Measurements from ENCODE around the gene ITPK1. TPM values are rescaled to one million over a fixed set of nuclear protein-coding genes. Genes with fewer than 3 reads are reported as not detected.
A peak's percentile ranks its signal among the peaks of the same experiment; 100 is the strongest.

The ITPK1 gene
- polyA plus RNA-seq, 1 of the 3 experiments (the other 2 are of a cell fraction) = 23.2 TPM

DNA sequence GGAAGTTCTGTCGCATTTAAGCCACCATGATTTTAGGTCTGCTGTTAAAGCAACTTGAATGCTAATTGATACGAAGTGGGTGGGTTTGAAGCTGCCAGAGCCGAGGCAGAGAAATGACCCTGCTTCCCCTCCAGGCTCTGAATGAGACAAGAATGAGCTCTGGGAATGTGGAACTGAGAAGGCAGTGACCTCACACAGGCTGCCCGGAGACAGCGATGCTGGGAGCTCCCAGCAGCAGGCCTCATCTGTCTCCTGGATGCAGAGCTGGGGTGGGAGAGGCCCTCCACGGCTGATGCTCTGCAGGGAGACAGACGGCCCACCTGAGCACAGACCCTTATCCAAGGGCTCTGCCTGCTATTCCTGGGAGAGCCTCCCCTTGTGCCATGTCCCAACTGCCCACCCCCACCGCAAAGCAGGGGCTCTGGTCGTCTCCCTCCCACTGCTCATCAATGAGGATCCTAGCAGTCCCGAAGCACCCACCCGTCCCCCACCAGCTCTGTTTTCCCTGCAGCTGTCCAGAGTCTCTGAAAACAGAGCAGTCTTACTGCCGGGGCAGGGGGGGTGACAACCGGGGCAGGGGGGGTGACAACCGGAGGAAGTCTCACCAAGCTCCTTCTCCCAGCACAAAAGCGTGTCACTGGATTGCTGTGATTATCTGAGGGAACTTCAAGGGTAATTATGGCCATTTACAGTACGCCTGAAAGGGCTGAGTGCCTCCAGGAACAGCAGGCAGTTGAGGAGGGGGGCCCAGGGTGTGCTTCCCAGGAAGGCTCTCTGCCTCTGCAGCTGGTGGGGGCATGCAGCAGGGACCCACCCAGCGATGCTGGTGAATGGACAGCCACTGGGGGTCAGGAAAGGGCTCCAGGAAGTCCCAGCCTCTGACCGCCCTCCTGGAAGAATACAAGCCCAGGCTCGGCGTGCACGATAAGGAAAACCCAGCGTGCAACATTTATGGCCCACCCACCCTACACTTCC lies 125.0 kb downstream of the ITPK1 start:
- peaks cover 0 to 6% of the 10 kb centered on the region in 2 experiments for H3K36me3 ChIP-seq (replicated peaks in 1 of 2; ENCODE audit: control insufficient read depth in 1 of 2, insufficient read depth in 2 of 2, low read length in 1 of 2)
- no peak overlapping the region for H2AFZ ChIP-seq (ENCODE audit: low read depth)
- peak; percentile 46; the same call in 1 of the 2 replicates for TF ChIP-seq RFX5 (IDR thresholded peaks at IDR 0.05; ENCODE audit: low read length)
- TF ChIP-seq SMC3 (IDR thresholded peaks at IDR 0.05; ENCODE audit: low read depth, low read length) = no peak
- peak in 1 of 2 experiments; percentile 28; a peak in 1 of 4 replicates for TF ChIP-seq EP300 (IDR thresholded peaks at IDR 0.05; ENCODE audit: borderline replicate concordance in 1 of 2, low read depth in 1 of 2, low read length in 1 of 2)
- no peak for TF ChIP-seq POLR2AphosphoS5 (IDR thresholded peaks at IDR 0.05; ENCODE audit: low read depth, low read length)
- TF ChIP-seq RAD21 (IDR thresholded peaks at IDR 0.05; ENCODE audit: low read length) = peak; percentile 38
- TF ChIP-seq FOXJ3 (CRISPR knock-in tag; IDR thresholded peaks at IDR 0.05) = 0 out of 2 replicates have a peak, but pooled peaks have one; percentile 19
- DNase-seq = peak; percentile 73
- no peaks in the 10 kb centered on the region for H3K9me2 ChIP-seq
- no peaks in the 10 kb centered on the region for H3K27me3 ChIP-seq (ENCODE audit: insufficient read depth)
- H3K4me1 ChIP-seq (ENCODE audit: control insufficient read depth in 1 of 2, insufficient read depth in 2 of 2, low read depth in 1 of 2, low read length in 1 of 2) = peaks cover 0 to 87% of the 10 kb centered on the region in 2 experiments; a peak in 2 of 4 replicates
- POLR2A ChIA-PET = interaction anchor here (0.8 to 1.8 kb wide), 11 partner anchors 13 to 124 kb away, joined by 3 to 7 read pairs (median 4); partner anchors contain the start of gene CHGA
- WGBS (ENCODE audit: low lambda C conversion rate) = 74% methylated on average over 12 of the region's 22 CpGs
- H3K9me3 ChIP-seq = no peaks in the 10 kb centered on the region
- no peaks in the 10 kb centered on the region for H4K20me1 ChIP-seq (ENCODE audit: insufficient read depth)
- CTCF ChIA-PET = interaction anchor here (0.7 to 3.3 kb wide), 11 partner anchors 14 to 629 kb away, joined by 3 to 19 read pairs (median 5); partner anchors contain the start of gene ITPK1
- no peaks in the 10 kb centered on the region for H3K79me2 ChIP-seq (ENCODE audit: insufficient read depth)
- H3K27ac ChIP-seq (ENCODE audit: low read depth in 2 of 2, low read length in 1 of 2) = peak overlapping the region in 1 of 2 experiments; percentile 97; a peak in 2 of 4 replicates
- no peaks in the 10 kb centered on the region for H3F3A ChIP-seq (replicated peaks; ENCODE audit: insufficient read depth)
- H3K4me3 ChIP-seq (ENCODE audit: low read depth in 2 of 2, low read length in 1 of 2) = no peak overlapping the region
- H3K9ac ChIP-seq = no peak overlapping the region
- H3K4me2 ChIP-seq = no peak overlapping the region

DNA sequence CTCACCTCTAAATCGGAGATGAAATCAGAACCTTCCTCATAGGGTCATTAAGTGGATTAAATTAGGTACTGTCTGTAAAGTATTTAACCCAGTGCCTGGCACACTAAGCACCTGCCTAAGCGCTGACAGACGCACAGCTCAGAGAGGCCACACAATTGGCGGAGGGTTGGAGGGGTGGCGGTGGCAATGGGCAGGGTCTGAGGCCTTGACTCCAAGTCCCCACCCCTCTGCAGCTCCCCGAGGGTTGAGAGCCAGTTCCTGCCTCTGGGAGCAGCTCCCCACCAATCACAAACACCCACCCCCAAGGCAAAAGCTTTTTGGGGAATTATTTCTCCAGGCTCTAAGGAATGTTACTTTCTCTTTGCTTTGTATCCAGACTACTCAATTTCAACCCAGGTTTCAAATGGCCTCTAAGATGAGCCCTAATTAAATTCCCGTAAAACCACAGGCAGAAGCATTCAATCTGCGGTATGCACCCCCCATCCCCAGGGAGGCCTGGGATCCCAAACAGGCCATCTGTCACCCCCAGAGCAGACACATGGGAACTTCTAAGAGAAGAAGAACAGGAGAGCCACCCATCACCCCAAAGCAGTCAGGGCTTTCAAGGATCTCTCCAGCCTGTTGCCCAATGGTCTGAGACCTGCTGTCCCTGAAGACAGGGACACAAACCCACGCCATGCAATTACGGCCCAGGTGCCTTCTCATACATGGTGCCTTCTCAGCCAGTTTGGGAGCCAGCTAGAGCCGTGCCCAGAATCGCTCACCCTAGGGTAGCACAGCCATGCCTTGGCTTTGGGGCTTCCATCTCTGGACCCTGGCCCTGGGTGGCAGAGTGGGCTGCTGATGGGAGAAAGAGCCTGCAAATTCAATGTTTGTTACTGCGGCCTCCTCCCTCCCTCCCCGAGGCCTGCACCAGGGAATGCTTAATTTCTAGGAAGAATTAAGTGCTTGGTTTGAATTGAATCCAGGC lies 126.7 kb downstream of the ITPK1 start:
- CTCF ChIA-PET = interaction anchor here (1.0 to 3.6 kb wide), 5 partner anchors 15 to 124 kb away, joined by 3 to 15 read pairs (median 3); no protein-coding TSS in a partner anchor
- POLR2A ChIA-PET = interaction anchor here (1.1 to 3.6 kb wide), 4 partner anchors 8 to 66 kb away, joined by 3 to 39 read pairs (median 8); partner anchors contain the start of gene CHGA

More for the DNA sequence above, 126.7 kb downstream of the ITPK1 start:
- Histone ChIP-seq H3K4me2 (no peak overlapping the region), H3K9me2 (no peaks in the 10 kb centered on the region), H4K20me1 (ENCODE audit: insufficient read depth) (no peaks in the 10 kb centered on the region), H3K9ac (no peak overlapping the region), H3K36me3 (replicated peaks in 1 of 2; ENCODE audit: control insufficient read depth in 1 of 2, insufficient read depth in 2 of 2, low read length in 1 of 2) (peaks cover 0 to 6% of the 10 kb centered on the region in 2 experiments), H3F3A (replicated peaks; ENCODE audit: insufficient read depth) (no peaks in the 10 kb centered on the region), H2AFZ (ENCODE audit: low read depth) (no peak overlapping the region), H3K27ac (ENCODE audit: low read depth in 2 of 2, low read length in 1 of 2) (peak overlapping the region in 1 of 2 experiments; percentile 97; a peak in 2 of 4 replicates), H3K9me3 (no peaks in the 10 kb centered on the region), H3K79me2 (ENCODE audit: insufficient read depth) (no peaks in the 10 kb centered on the region), H3K4me1 (ENCODE audit: control insufficient read depth in 1 of 2, insufficient read depth in 2 of 2, low read depth in 1 of 2, low read length in 1 of 2) (peaks cover 0 to 76% of the 10 kb centered on the region in 2 experiments; a peak in 2 of 4 replicates), H3K4me3 (ENCODE audit: low read depth in 2 of 2, low read length in 1 of 2) (no peak overlapping the region), H3K27me3 (ENCODE audit: insufficient read depth) (no peaks in the 10 kb centered on the region)
- 96% methylated on average over 13 of the region's 14 CpGs for WGBS (ENCODE audit: low lambda C conversion rate)
- no peak for TF ChIP-seq YY1 (IDR thresholded peaks at IDR 0.05; ENCODE audit: low read depth)
- TF ChIP-seq, protein P1, sequence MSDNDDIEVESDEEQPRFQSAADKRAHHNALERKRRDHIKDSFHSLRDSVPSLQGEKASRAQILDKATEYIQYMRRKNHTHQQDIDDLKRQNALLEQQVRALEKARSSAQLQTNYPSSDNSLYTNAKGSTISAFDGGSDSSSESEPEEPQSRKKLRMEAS (IDR thresholded peaks at IDR 0.05; ENCODE audit: low read depth) = no peak
- DNase-seq = no peak

Data from SK-N-SH (cell line).